Middle frontal gyrus (tissue), 1 donor: ENCODE measurements around the gene SCAMP5.

Experiments
- DNase-seq: peaks from one replicate; pipeline ENCODE4 v3.0.0-alpha.2; 2015; ENCODE audit warnings: low spot score; ENCODE audit errors: extremely low spot score

The SCAMP5 gene

GRCh38 chr15:75068748-75069147 is 73.4 kb downstream of the SCAMP5 start:
- no peak for DNase-seq

DNA sequence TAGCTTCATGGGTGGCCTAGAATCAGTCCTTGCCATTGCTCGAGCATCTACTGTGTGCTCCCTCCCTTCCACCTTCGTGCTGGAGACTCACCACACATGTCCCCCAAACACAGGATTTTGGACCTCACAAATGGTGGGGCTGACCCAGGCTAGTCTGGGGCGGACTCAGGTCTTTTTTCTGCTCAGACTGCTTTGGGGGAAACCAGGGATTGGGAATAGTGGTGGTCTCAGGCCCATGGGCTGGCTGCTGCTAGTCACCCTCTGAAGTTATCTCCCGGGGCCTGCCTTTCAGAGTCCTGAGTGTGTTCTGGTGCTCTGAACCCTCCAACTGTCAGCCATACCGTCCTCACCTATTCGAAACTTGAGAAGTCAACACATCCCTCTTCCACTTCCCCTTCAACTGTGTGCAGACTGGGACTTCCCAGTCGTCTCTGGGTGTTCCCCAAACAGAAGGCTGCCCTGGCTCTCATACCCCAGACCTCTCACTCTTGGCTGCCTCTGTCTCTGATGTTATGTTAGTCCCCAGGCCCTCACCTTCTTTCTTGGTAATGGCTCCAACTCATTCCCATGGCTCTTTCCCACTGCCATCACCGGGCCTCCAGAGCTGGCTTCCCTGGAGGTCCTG is 74.0 kb downstream of the SCAMP5 start:
- no peak for DNase-seq

DNA sequence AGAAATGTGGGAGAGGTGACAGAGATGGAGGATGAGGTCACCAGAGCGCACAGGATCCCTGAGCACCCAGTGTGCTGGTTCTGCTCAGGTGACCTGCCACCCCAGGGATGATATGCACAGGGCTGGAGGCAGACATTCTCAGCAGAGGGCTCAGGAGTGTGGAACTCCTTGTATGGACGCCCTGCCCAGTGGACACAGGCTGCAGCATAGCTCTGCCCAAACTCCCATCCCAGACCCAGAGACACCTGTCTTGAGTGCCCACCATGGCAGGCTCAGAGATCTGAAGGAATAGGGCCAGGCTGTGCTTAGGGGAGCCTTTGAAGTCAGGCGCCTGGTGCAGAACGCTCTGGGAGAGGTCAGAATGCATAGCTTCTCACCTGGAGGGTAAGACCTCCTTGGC is 75.3 kb downstream of the SCAMP5 start:
- no peak for DNase-seq
